ENCODE results near the gene PEX5.

DNA sequence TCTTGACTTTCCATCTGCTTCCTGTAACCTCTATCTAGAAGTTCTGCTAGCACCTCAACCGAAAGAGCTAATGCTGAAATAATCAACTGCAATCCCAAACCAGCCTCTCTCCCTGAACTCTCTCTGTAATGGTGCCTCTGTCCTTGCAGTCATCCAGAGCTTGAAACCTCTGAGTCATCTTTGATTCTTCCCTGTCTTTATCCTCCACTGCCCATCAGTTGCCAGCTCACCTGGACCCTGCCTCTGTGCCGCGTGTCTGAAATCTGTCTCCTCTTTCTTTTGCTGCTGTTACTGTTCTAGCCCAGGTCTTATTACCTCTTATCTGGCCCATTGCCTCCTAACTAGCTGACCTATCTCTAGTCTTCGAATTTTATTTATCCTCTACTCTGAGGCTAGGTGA, 43.8 kb upstream of the PEX5 start:
- TF ChIP-seq, protein P1, sequence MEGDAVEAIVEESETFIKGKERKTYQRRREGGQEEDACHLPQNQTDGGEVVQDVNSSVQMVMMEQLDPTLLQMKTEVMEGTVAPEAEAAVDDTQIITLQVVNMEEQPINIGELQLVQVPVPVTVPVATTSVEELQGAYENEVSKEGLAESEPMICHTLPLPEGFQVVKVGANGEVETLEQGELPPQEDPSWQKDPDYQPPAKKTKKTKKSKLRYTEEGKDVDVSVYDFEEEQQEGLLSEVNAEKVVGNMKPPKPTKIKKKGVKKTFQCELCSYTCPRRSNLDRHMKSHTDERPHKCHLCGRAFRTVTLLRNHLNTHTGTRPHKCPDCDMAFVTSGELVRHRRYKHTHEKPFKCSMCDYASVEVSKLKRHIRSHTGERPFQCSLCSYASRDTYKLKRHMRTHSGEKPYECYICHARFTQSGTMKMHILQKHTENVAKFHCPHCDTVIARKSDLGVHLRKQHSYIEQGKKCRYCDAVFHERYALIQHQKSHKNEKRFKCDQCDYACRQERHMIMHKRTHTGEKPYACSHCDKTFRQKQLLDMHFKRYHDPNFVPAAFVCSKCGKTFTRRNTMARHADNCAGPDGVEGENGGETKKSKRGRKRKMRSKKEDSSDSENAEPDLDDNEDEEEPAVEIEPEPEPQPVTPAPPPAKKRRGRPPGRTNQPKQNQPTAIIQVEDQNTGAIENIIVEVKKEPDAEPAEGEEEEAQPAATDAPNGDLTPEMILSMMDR (optimal IDR thresholded peaks at IDR 0.05 in 1 of 3, IDR thresholded peaks at IDR 0.05 in 1 of 3, conservative IDR thresholded peaks at IDR 0.05 in 1 of 3; ENCODE audit: extremely low read depth in 1 of 3, insufficient read depth in 2 of 3, low read length in 3 of 3): no peak
- TF ChIP-seq EZH2 (IDR thresholded peaks at IDR 0.05; ENCODE audit: low read length): no peak

Measured in keratinocyte (primary cell).